H9 (cell line): ENCODE measurements around the gene BHLHE41. TPM values are rescaled to one million over a fixed set of nuclear protein-coding genes. Genes with fewer than 3 reads are reported as not detected.

Experiments used
- DNase-seq: peaks from one replicate; pipeline ENCODE4 v3.0.0-alpha.2; 2017
- H2AFZ ChIP-seq: one replicate; pipeline ENCODE4 v1.6.1; 2013; ENCODE audit warnings: mild to moderate bottlenecking, low read length, control low read depth, moderate library complexity
- H2AK5ac ChIP-seq: 2 replicates; pipeline ENCODE4 v1.6.1; 2013; ENCODE audit warnings: low read length, control low read depth, mixed read lengths; ENCODE audit not compliant: insufficient read length
- H2BK120ac ChIP-seq: one replicate; pipeline ENCODE4 v1.6.1; 2013; ENCODE audit warnings: low read depth, mild to moderate bottlenecking, low read length, control low read depth, inconsistent platforms; ENCODE audit not compliant: poor library complexity, severe bottlenecking
- H2BK12ac ChIP-seq: 2 replicates; pipeline ENCODE4 v1.6.1; 2013; ENCODE audit warnings: low read length, control low read depth, mixed read lengths, low read depth; ENCODE audit not compliant: insufficient read length
- H2BK15ac ChIP-seq: 2 replicates; pipeline ENCODE4 v1.6.1; 2013; ENCODE audit warnings: low read depth, low read length, control low read depth
- H2BK20ac ChIP-seq: one replicate; pipeline ENCODE4 v1.6.1; 2013; ENCODE audit warnings: low read depth, mild to moderate bottlenecking, low read length, control low read depth, inconsistent platforms; ENCODE audit not compliant: poor library complexity, severe bottlenecking
- H2BK5ac ChIP-seq: 2 replicates; pipeline ENCODE4 v1.6.1; 2013; ENCODE audit warnings: low read length, control low read depth, mixed read lengths; ENCODE audit not compliant: insufficient read length
- H3K14ac ChIP-seq: 2 replicates; pipeline ENCODE4 v1.6.1; 2013; ENCODE audit warnings: low read length, control low read depth; ENCODE audit not compliant: insufficient read depth
- H3K18ac ChIP-seq: 2 replicates; pipeline ENCODE4 v1.6.1; 2013; ENCODE audit warnings: low read depth, mild to moderate bottlenecking, mixed read lengths, low read length, control low read depth; ENCODE audit not compliant: insufficient read length
- H3K23ac ChIP-seq: 2 replicates; pipeline ENCODE4 v1.6.1; 2013; ENCODE audit warnings: low read length, control low read depth, mixed read lengths, low read depth; ENCODE audit not compliant: insufficient read length
- H3K23me2 ChIP-seq: 2 replicates; pipeline ENCODE4 v1.6.1; 2013; ENCODE audit warnings: low read depth, mild to moderate bottlenecking, mixed read lengths, low read length, control low read depth; ENCODE audit not compliant: insufficient read length, poor library complexity, severe bottlenecking
- H3K27ac ChIP-seq: 2 replicates; pipeline ENCODE4 v1.5.1; 2013; ENCODE audit warnings: low read length, control low read depth, mixed read lengths, low read depth; ENCODE audit not compliant: insufficient read length
- H3K27me3 ChIP-seq: 2 replicates; pipeline ENCODE4 v1.6.1; 2013; ENCODE audit warnings: low read length, control low read depth, inconsistent platforms; ENCODE audit not compliant: insufficient read depth
- H3K4ac ChIP-seq: 2 replicates; pipeline ENCODE4 v1.6.1; 2013; ENCODE audit warnings: low read depth, mild to moderate bottlenecking, control low read depth, inconsistent platforms, low read length, moderate library complexity
- H3K4me1 ChIP-seq: 2 replicates; pipeline ENCODE4 v1.6.1; 2013; ENCODE audit warnings: low read length, control low read depth, inconsistent platforms; ENCODE audit not compliant: insufficient read depth
- H3K4me2 ChIP-seq: 2 replicates; pipeline ENCODE4 v1.6.1; 2013; ENCODE audit warnings: low read length, control low read depth, mixed read lengths; ENCODE audit not compliant: insufficient read length, insufficient read depth
- H3K56ac ChIP-seq: 2 replicates; pipeline ENCODE4 v1.6.1; 2013; ENCODE audit warnings: low read depth, mild to moderate bottlenecking, mixed read lengths, low read length, control low read depth; ENCODE audit not compliant: insufficient read length
- H3K79me1 ChIP-seq: 2 replicates; pipeline ENCODE4 v1.6.1; 2013; ENCODE audit warnings: low read depth, mild to moderate bottlenecking, moderate library complexity, low read length, control low read depth, inconsistent platforms; ENCODE audit not compliant: insufficient read depth, poor library complexity, severe bottlenecking
- H3K79me2 ChIP-seq: 2 replicates; pipeline ENCODE4 v1.6.1; 2013; ENCODE audit warnings: low read length, control low read depth, inconsistent platforms; ENCODE audit not compliant: insufficient read depth
- H3K9ac ChIP-seq: 2 replicates; pipeline ENCODE4 v1.6.1; 2013; ENCODE audit warnings: low read length, control low read depth, mixed read lengths; ENCODE audit not compliant: insufficient read length; ENCODE audit errors: extremely low read depth
- H3K9me3 ChIP-seq: one replicate; pipeline ENCODE4 v1.6.1; 2013; ENCODE audit warnings: low read depth, low read length, inconsistent platforms; ENCODE audit not compliant: control insufficient read depth
- H3T11ph ChIP-seq: one replicate; pipeline ENCODE4 v1.6.1; 2013; ENCODE audit warnings: mild to moderate bottlenecking, low read length, control low read depth, inconsistent platforms
- H4K20me1 ChIP-seq: one replicate; pipeline ENCODE4 v1.6.1; 2013; ENCODE audit not compliant: control insufficient read depth, insufficient read length, insufficient read depth
- H4K5ac ChIP-seq: 2 replicates; pipeline ENCODE4 v1.6.1; 2013; ENCODE audit warnings: low read depth, mild to moderate bottlenecking, mixed read lengths, low read length, control low read depth; ENCODE audit not compliant: insufficient read length
- H4K8ac ChIP-seq: replicated peaks from 2 replicates; pipeline ENCODE4 v1.6.1; 2013; ENCODE audit warnings: low read length, control low read depth, mixed read lengths, low read depth; ENCODE audit not compliant: insufficient read length
- H4K91ac ChIP-seq: 2 replicates; pipeline ENCODE4 v1.6.1; 2013; ENCODE audit warnings: low read depth, mild to moderate bottlenecking, moderate library complexity, mixed read lengths, low read length, control low read depth; ENCODE audit not compliant: insufficient read length
- H3K27ac Mint-ChIP-seq, 3 experiments: 2 replicates in 2 of 3; 3 replicates in 1 of 3; pipeline ENCODE4 v1.8.0; 2020 to 2021; ENCODE audit warnings: mixed read lengths in 3 of 3, mild to moderate bottlenecking in 1 of 3, moderate library complexity in 1 of 3
- H3K27me3 Mint-ChIP-seq: 2 replicates; pipeline ENCODE4 v1.8.0; 2021; ENCODE audit warnings: low read depth, mild to moderate bottlenecking, moderate library complexity, mixed read lengths
- H3K36me3 Mint-ChIP-seq, 3 experiments: 2 replicates in 2 of 3; 3 replicates in 1 of 3; pipeline ENCODE4 v1.8.0; 2020 to 2021; ENCODE audit warnings: low read depth in 3 of 3, mixed read lengths in 3 of 3; ENCODE audit not compliant: insufficient read depth in 1 of 3
- H3K4me1 Mint-ChIP-seq, 2 experiments: 2 replicates each; pipeline ENCODE4 v1.8.0; 2020; ENCODE audit warnings: mixed read lengths in 2 of 2
- H3K4me3 Mint-ChIP-seq, 2 experiments: 2 replicates in 1 of 2; 3 replicates in 1 of 2; pipeline ENCODE4 v1.8.0; 2020 to 2021; ENCODE audit warnings: mild to moderate bottlenecking in 2 of 2, mixed read lengths in 2 of 2, moderate library complexity in 1 of 2
- H3K9me3 Mint-ChIP-seq, 2 experiments: 2 replicates in 1 of 2; 3 replicates in 1 of 2; pipeline ENCODE4 v1.8.0; 2020; ENCODE audit warnings: mild to moderate bottlenecking in 2 of 2, mixed read lengths in 2 of 2, moderate library complexity in 1 of 2
- WGBS: extraction: QIAGEN DNeasy Blood & Tissue Kit; methylation state at CpG from one replicate; pipeline ENCODE4 v1.1.7; 2013; ENCODE audit warnings: missing lambda C conversion rate, low lambda C conversion rate, mixed read lengths; ENCODE audit not compliant: insufficient read length; ENCODE audit errors: extremely low coverage; 5-methylcytosine and 5-hydroxymethylcytosine counted together
- total RNA-seq: library from RNA; stranded (reverse); gene quantifications from 2 replicates; pipeline ENCODE4 v1.2.1, GENCODE V29; 2021
- TF ChIP-seq, protein P1 (sequence below): fragments of 200-600 bp; sonication (generic); conservative IDR thresholded peaks from 3 replicates; pipeline ENCODE4 v1.8.0; 2021; ENCODE audit warnings: antibody characterized with exemption, mild to moderate bottlenecking

BHLHE41 gene
- total RNA-seq, 1 experiment from 2014 or later: 0.33 TPM

GRCh38 chr12:26172539-26172938, 47.7 kb upstream of the BHLHE41 start:
- H3K56ac ChIP-seq: no peak overlapping the region
- TF ChIP-seq, protein P1, sequence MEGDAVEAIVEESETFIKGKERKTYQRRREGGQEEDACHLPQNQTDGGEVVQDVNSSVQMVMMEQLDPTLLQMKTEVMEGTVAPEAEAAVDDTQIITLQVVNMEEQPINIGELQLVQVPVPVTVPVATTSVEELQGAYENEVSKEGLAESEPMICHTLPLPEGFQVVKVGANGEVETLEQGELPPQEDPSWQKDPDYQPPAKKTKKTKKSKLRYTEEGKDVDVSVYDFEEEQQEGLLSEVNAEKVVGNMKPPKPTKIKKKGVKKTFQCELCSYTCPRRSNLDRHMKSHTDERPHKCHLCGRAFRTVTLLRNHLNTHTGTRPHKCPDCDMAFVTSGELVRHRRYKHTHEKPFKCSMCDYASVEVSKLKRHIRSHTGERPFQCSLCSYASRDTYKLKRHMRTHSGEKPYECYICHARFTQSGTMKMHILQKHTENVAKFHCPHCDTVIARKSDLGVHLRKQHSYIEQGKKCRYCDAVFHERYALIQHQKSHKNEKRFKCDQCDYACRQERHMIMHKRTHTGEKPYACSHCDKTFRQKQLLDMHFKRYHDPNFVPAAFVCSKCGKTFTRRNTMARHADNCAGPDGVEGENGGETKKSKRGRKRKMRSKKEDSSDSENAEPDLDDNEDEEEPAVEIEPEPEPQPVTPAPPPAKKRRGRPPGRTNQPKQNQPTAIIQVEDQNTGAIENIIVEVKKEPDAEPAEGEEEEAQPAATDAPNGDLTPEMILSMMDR: no peak

More at GRCh38 chr12:26172539-26172938, 47.7 kb upstream of the BHLHE41 start:
- Histone ChIP-seq H3K23ac (no peak overlapping the region), H2BK15ac (no peak overlapping the region), H3K27me3 (no peaks in the 10 kb centered on the region), H3T11ph (no peak overlapping the region), H3K9me3 (no peaks in the 10 kb centered on the region), H2BK12ac (no peak overlapping the region), H4K91ac (no peak overlapping the region), H3K79me1 (no peaks in the 10 kb centered on the region), H3K4me1 (no peaks in the 10 kb centered on the region), H3K14ac (no peak overlapping the region), H3K9ac (no peak overlapping the region), H2BK5ac (no peak overlapping the region), H3K18ac (no peak overlapping the region), H3K4me2 (no peak overlapping the region), H3K27ac (no peak overlapping the region), H3K23me2 (no peaks in the 10 kb centered on the region), H2BK20ac (no peak overlapping the region), H3K4ac (no peak overlapping the region), H2AFZ (no peak overlapping the region), H4K20me1 (no peaks in the 10 kb centered on the region), H4K8ac (no peak overlapping the region), H2AK5ac (no peak overlapping the region), H3K79me2 (no peaks in the 10 kb centered on the region), H2BK120ac (no peak overlapping the region), H4K5ac (no peak overlapping the region)
- no peaks in the 10 kb centered on the region for H3K4me1 Mint-ChIP-seq
- no peak overlapping the region for H3K27ac Mint-ChIP-seq
- no CpG with 5 or more reads among the region's 7 CpGs for WGBS
- H3K4me3 Mint-ChIP-seq: no peak overlapping the region
- no peak for DNase-seq
- H3K9me3 Mint-ChIP-seq: no peaks in the 10 kb centered on the region; a peak in 1 of 5 replicates
- H3K27me3 Mint-ChIP-seq: no peaks in the 10 kb centered on the region
- no peaks in the 10 kb centered on the region for H3K36me3 Mint-ChIP-seq
